HEK293T (cell line): ENCODE results near the gene IKZF4.

Experiments
- NFRKB ChIP-seq: fragments of 450-650 bp; IDR thresholded peaks from 2 replicates; pipeline ENCODE4 v1.6.1; 2016; ENCODE audit warnings: mild to moderate bottlenecking, moderate library complexity
- SUZ12 ChIP-seq: fragments of 450-650 bp; IDR thresholded peaks from 2 replicates; pipeline ENCODE4 v1.6.1; 2016; ENCODE audit warnings: mild to moderate bottlenecking
- ZNF384 ChIP-seq: fragments of 450-650 bp; IDR thresholded peaks from 2 replicates; pipeline ENCODE4 v1.6.1; 2016

GRCh38 chr12:56071648-56072047 lies 50.8 kb downstream of the IKZF4 start:
- no peak for TF ChIP-seq ZNF384
- TF ChIP-seq NFRKB: no peak
- no peak for TF ChIP-seq SUZ12
